HUDEP-2 (cell line): ENCODE measurements around the gene RNASE8.
"Not testable (repeated sequence)": the region's sequence is repeated elsewhere in the genome, so short reads cannot be mapped to it uniquely, and the experiment has no call there.

Experiments
- DNase-seq, 76 experiments: peaks; one replicate each; lab custom pipeline; 2025; ENCODE audit not compliant: unreplicated experiment in 76 of 76; lab: John Stamatoyannopoulos, UW

The RNASE8 gene

GRCh38 chr14:21026988-21027315 is 30.7 kb upstream of the RNASE8 start:
- no peak for DNase-seq

- no peak for DNase-seq
Measured at GRCh38 chr14:21029917-21030316, 27.7 kb upstream of the RNASE8 start, which contains the start of gene TPPP2. Gene TPPP2, plus strand, starts transcription at chr14:21030217. Its CDS starts 365 bp downstream, at chr14:21030582.

GRCh38 chr14:21030531-21030930 is 27.1 kb upstream of the RNASE8 start:
- no peak for DNase-seq

- no peak for DNase-seq
Measured at GRCh38 chr14:21032326-21033132, 25.1 kb upstream of the RNASE8 start.

- no peak for DNase-seq
Measured at GRCh38 chr14:21033133-21033698, 24.4 kb upstream of the RNASE8 start.

GRCh38 chr14:21034707-21035106 is 22.9 kb upstream of the RNASE8 start, which contains the start of gene RNASE13:
Gene RNASE13, minus strand, starts transcription at chr14:21034807. Its CDS starts 519 bp downstream, at chr14:21034288.
- no peak for DNase-seq

- no peak for DNase-seq
Measured at GRCh38 chr14:21036751-21037150, 20.9 kb upstream of the RNASE8 start.

GRCh38 chr14:21037156-21037555 is 20.5 kb upstream of the RNASE8 start:
- DNase-seq: no peak

- DNase-seq: no peak
Measured at GRCh38 chr14:21038441-21039422, 18.9 kb upstream of the RNASE8 start.

GRCh38 chr14:21039585-21040369 is 17.8 kb upstream of the RNASE8 start:
- peak in 32 of 76 experiments; percentile 5 to 54 (median 18) for DNase-seq

GRCh38 chr14:21040370-21040925 is 17.2 kb upstream of the RNASE8 start:
- no peak for DNase-seq

- DNase-seq: not testable (repeated sequence)
Measured at GRCh38 chr14:21040941-21041340, 16.7 kb upstream of the RNASE8 start.

GRCh38 chr14:21041676-21042433 is 15.8 kb upstream of the RNASE8 start, which contains the start of gene RNASE7:
Gene RNASE7, plus strand, starts transcription at chr14:21042362. Its CDS starts 631 bp downstream, at chr14:21042993.
- DNase-seq: peak in 53 of 76 experiments; percentile 5 to 72 (median 44)

- DNase-seq: peak in 10 of 76 experiments; percentile 3 to 27 (median 15)
Measured at GRCh38 chr14:21042918-21043317, 14.7 kb upstream of the RNASE8 start.

GRCh38 chr14:21043387-21043973 is 14.1 kb upstream of the RNASE8 start:
- DNase-seq: no peak

- DNase-seq: peak in 56 of 76 experiments; percentile 7 to 72 (median 38)
Measured at GRCh38 chr14:21043974-21044618, 13.5 kb upstream of the RNASE8 start.

GRCh38 chr14:21047378-21047781 is 10.2 kb upstream of the RNASE8 start:
- no peak for DNase-seq

- peak in 1 of 76 experiments; percentile 7 for DNase-seq
Measured at GRCh38 chr14:21048638-21049037, 9.0 kb upstream of the RNASE8 start.
